ENCODE measurements around the gene RAB4B.

Gene RAB4B

GRCh38 chr19:40747536-40747935 lies 30.5 kb upstream of the RAB4B start:
- no peak for TF ChIP-seq POLR2AphosphoS5 (IDR thresholded peaks at IDR 0.05; ENCODE audit: low read depth, low read length)
- no peak for TF ChIP-seq SIN3A (IDR thresholded peaks at IDR 0.05; ENCODE audit: borderline replicate concordance, insufficient read depth, low read length)
- TF ChIP-seq REST (IDR thresholded peaks at IDR 0.05; ENCODE audit: insufficient read depth in 1 of 2, low read depth in 2 of 2, low read length in 2 of 2) = no peak

DNA sequence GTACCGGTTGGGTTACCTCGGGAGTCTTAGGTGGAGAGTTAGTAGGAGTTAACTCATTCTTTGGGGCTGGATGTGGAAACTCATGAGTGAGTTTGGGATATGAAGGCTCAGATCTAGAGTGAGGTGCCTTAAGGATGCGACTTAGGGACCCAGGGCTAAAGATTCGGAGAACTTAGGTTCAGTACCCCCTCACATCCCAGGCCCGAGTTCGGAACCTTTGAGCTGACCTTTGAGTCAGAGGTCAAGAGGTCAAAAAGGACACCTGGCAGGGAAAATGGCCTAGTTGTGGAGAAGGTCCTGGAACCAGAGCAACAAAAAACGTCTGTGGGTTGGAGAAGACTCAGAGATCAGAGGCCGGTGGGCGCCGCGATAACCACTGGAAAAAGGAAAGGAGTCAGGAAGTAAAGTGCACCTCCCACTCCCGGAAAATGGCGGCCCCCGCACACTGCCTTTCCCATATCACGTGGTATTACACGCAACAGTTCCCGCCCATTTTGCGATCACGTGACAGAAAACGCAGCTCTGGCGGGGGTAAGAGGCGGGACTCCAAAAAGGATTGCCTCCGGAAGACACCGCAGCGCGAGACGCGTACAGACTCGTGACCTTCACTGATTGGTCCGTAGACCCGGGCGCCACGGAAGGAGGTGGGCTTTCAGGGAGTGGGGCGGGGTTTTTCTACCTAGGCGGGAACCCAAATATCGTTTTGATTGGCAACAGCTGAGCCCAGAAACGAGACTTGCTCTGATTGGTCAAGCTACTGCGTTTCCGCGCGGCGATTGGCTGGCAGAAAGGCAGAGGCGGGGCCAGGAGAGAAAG lies 27.8 kb upstream of the RAB4B start, which contains the start of gene ACTMAP:
Gene ACTMAP (minus strand): TSS at position 420 of the 816 bp plus-strand sequence. CDS start 674 bp downstream, outside the sequence.
- TF ChIP-seq SIN3A (IDR thresholded peaks at IDR 0.05; ENCODE audit: borderline replicate concordance, insufficient read depth, low read length) = peak; percentile 72; the same call in 1 of the 2 replicates
- TF ChIP-seq FOXP2 (optimal IDR thresholded peaks at IDR 0.05; ENCODE audit: borderline replicate concordance, extremely low read depth, extremely low read length, insufficient read depth) = peak; percentile 70
- peak; percentile 82; the same call in 1 of the 2 replicates for TF ChIP-seq TAF1 (IDR thresholded peaks at IDR 0.05; ENCODE audit: borderline replicate concordance, insufficient read depth, low read length)
- peak; percentile 9 for TF ChIP-seq POLR2AphosphoS5 (IDR thresholded peaks at IDR 0.05; ENCODE audit: low read depth, low read length)
- TF ChIP-seq REST (IDR thresholded peaks at IDR 0.05; ENCODE audit: insufficient read depth in 1 of 2, low read depth in 2 of 2, low read length in 2 of 2) = no peak

DNA sequence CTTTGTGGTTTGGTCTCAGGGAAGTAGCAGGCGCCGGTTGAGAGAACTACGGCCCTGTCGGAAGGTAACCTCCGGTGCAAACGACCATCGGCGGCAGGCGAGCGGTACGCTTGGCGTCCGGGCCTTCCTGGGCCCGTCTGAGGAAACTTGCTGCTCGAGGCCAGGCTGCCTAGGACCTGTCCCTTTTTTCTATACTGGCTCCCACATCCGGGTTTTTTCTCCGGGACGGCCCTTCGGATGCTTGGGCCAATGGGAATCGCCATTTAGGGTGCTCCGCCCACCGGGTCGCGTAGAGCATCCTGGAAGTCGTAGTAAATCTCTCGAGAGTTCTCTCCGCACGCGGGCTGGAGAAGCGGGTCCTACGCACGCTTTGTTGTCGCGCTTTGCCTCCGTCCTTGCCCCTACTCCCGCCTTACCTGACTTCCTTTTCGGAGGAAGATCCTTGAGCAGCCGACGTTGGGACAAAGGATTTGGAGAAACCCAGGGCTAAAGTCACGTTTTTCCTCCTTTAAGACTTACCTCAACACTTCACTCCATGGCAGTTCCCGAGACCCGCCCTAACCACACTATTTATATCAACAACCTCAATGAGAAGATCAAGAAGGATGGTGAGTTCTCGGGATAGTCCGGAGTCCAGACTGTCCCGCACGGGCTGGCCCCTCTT lies 27.0 kb upstream of the RAB4B start, which contains the start of gene SNRPA:
Gene SNRPA (plus strand): TSS at position 330 of the 664 bp plus-strand sequence. CDS start 206 bp downstream, at position 536.
- TF ChIP-seq FOXP2 (optimal IDR thresholded peaks at IDR 0.05; ENCODE audit: borderline replicate concordance, extremely low read depth, extremely low read length, insufficient read depth) (no peak), TAF1 (IDR thresholded peaks at IDR 0.05; ENCODE audit: borderline replicate concordance, insufficient read depth, low read length) (peak; percentile 68; the same call in 1 of the 2 replicates), REST (IDR thresholded peaks at IDR 0.05; ENCODE audit: insufficient read depth in 1 of 2, low read depth in 2 of 2, low read length in 2 of 2) (no peak; a peak in 1 of 4 replicates), POLR2AphosphoS5 (IDR thresholded peaks at IDR 0.05; ENCODE audit: low read depth, low read length) (peak; percentile 91), SIN3A (IDR thresholded peaks at IDR 0.05; ENCODE audit: borderline replicate concordance, insufficient read depth, low read length) (peak; percentile 77; the same call in 1 of the 2 replicates)

- no peak for TF ChIP-seq TAF1 (IDR thresholded peaks at IDR 0.05; ENCODE audit: borderline replicate concordance, insufficient read depth, low read length)
- no peak for TF ChIP-seq POLR2AphosphoS5 (IDR thresholded peaks at IDR 0.05; ENCODE audit: low read depth, low read length)
- no peak for TF ChIP-seq FOXP2 (optimal IDR thresholded peaks at IDR 0.05; ENCODE audit: borderline replicate concordance, extremely low read depth, extremely low read length, insufficient read depth)
- no peak for TF ChIP-seq SIN3A (IDR thresholded peaks at IDR 0.05; ENCODE audit: borderline replicate concordance, insufficient read depth, low read length)
- no peak for TF ChIP-seq REST (IDR thresholded peaks at IDR 0.05; ENCODE audit: insufficient read depth in 1 of 2, low read depth in 2 of 2, low read length in 2 of 2)
These were observed 25.7 kb upstream of the RAB4B start for GRCh38 chr19:40752257-40752781.
